Lower lobe of right lung (tissue), 2 donors: ENCODE results near the gene ZNF335. TPM values are rescaled to one million over a fixed set of nuclear protein-coding genes. Genes with fewer than 3 reads are reported as not detected.

Source experiments
- ATAC-seq, 2 donors: fragments of 200-7000 bp; cut with Tn5 transposase; one replicate each; pipeline ENCODE4 v1.9.1; 2020 to 2022; ENCODE audit warnings: mild to moderate bottlenecking in 2 of 2, moderate library complexity in 2 of 2
- DNase-seq: peaks from one replicate; pipeline ENCODE4 v3.0.0-alpha.2; 2020
- H3K27ac ChIP-seq: fragments of 200-600 bp; one replicate; pipeline ENCODE4 v1.8.0; 2022
- H3K27me3 ChIP-seq: fragments of 200-600 bp; one replicate; pipeline ENCODE4 v1.8.0; 2022; ENCODE audit warnings: low read depth
- H3K36me3 ChIP-seq: fragments of 200-600 bp; one replicate; pipeline ENCODE4 v1.8.0; 2022; ENCODE audit warnings: mild to moderate bottlenecking
- H3K4me1 ChIP-seq: fragments of 200-600 bp; one replicate; pipeline ENCODE4 v1.8.0; 2022
- H3K4me3 ChIP-seq: fragments of 200-600 bp; one replicate; pipeline ENCODE4 v1.8.0; 2022; ENCODE audit warnings: mild to moderate bottlenecking
- H3K9me3 ChIP-seq: fragments of 200-600 bp; one replicate; pipeline ENCODE4 v1.8.0; 2022
- CTCF ChIP-seq: fragments of 200-600 bp; IDR thresholded peaks from one replicate; pipeline ENCODE4 v1.8.0; 2022; ENCODE audit warnings: antibody characterized with exemption, mild to moderate bottlenecking
- intact Hi-C: fragments of 100-400 bp; cut with DNase I; formaldehyde crosslinking; loops from one replicate; pipeline ENCODE4 v1.11.0; 2022
- total RNA-seq: library from RNA; stranded (reverse); fragmentation: NEBNext Ultra II Directional; extraction: Animal tissue kit (Norgen Biotek cat#: 25700); gene quantifications from one replicate; pipeline ENCODE4 v1.2.1, GENCODE V29; 2021
- donor health status: DM: no; HTN: yes; CAD: no; lungs with severe emphysema.

The ZNF335 gene
- total RNA-seq, 1 donor from 2014 or later = 20.4 TPM

GRCh38 chr20:45952861-45953260 lies 19.1 kb downstream of the ZNF335 start:
- intact Hi-C loops = no loop called here
- H3K4me1 ChIP-seq = no peaks in the 10 kb centered on the region
- peaks cover 87% of the 10 kb centered on the region for H3K36me3 ChIP-seq
- H3K4me3 ChIP-seq = no peak overlapping the region
- H3K9me3 ChIP-seq = no peaks in the 10 kb centered on the region
- H3K27me3 ChIP-seq = no peaks in the 10 kb centered on the region
- ATAC-seq = no peak
- TF ChIP-seq CTCF = no peak
- no peak overlapping the region for H3K27ac ChIP-seq
- no peak for DNase-seq

GRCh38 chr20:45951925-45952834 lies 19.8 kb downstream of the ZNF335 start:
- no peak overlapping the region for H3K27ac ChIP-seq
- DNase-seq = no peak
- no peaks in the 10 kb centered on the region for H3K4me1 ChIP-seq
- TF ChIP-seq CTCF = no peak
- peaks cover 87% of the 10 kb centered on the region for H3K36me3 ChIP-seq
- H3K4me3 ChIP-seq = no peak overlapping the region
- intact Hi-C loops = no loop called here
- no peaks in the 10 kb centered on the region for H3K27me3 ChIP-seq
- no peak for ATAC-seq
- H3K9me3 ChIP-seq = no peaks in the 10 kb centered on the region

GRCh38 chr20:45950330-45950646 lies 21.7 kb downstream of the ZNF335 start:
- Histone ChIP-seq H3K36me3 (peaks cover 87% of the 10 kb centered on the region), H3K27ac (no peak overlapping the region), H3K4me1 (peaks cover 17% of the 10 kb centered on the region), H3K27me3 (no peaks in the 10 kb centered on the region), H3K9me3 (no peaks in the 10 kb centered on the region), H3K4me3 (no peak overlapping the region)
- intact Hi-C loops = no loop called here
- no peak for TF ChIP-seq CTCF
- DNase-seq (no peak), ATAC-seq (no peak)

GRCh38 chr20:45949542-45950329 lies 22.3 kb downstream of the ZNF335 start:
- Histone ChIP-seq H3K4me3 (no peak overlapping the region), H3K9me3 (no peaks in the 10 kb centered on the region), H3K27me3 (no peaks in the 10 kb centered on the region), H3K36me3 (peaks cover 92% of the 10 kb centered on the region), H3K27ac (no peak overlapping the region), H3K4me1 (peaks cover 17% of the 10 kb centered on the region)
- intact Hi-C loops = no loop called here
- no peak for ATAC-seq
- no peak for DNase-seq
- TF ChIP-seq CTCF = no peak

GRCh38 chr20:45948742-45949541 lies 23.1 kb downstream of the ZNF335 start:
- H3K27me3 ChIP-seq = no peaks in the 10 kb centered on the region
- no peak for TF ChIP-seq CTCF
- no peak overlapping the region for H3K4me3 ChIP-seq
- intact Hi-C loops = no loop called here
- H3K27ac ChIP-seq = no peak overlapping the region
- DNase-seq = no peak
- no peak for ATAC-seq
- peaks cover 100% of the 10 kb centered on the region for H3K36me3 ChIP-seq
- H3K9me3 ChIP-seq = no peaks in the 10 kb centered on the region
- peaks cover 17% of the 10 kb centered on the region for H3K4me1 ChIP-seq
